GM23338 (cell line): Measurements from ENCODE around the gene FMN2. TPM values are rescaled to one million over a fixed set of nuclear protein-coding genes. Genes with fewer than 3 reads are reported as not detected.

Source experiments
- ATAC-seq: fragments of 200-7000 bp; cut with Tn5 transposase; 3 replicates; pipeline ENCODE4 v1.9.1; 2020
- DNase-seq: peaks from one replicate; pipeline ENCODE4 v3.0.0-alpha.2; 2015; ENCODE audit warnings: low spot score
- H2AFZ ChIP-seq: fragments of 200-600 bp; sonication (generic); 2 replicates; pipeline ENCODE4 v1.8.0; 2016; ENCODE audit warnings: antibody characterized with exemption, mild to moderate bottlenecking, moderate library complexity
- H3F3A ChIP-seq: fragments of 200-600 bp; sonication (generic); replicated peaks from 2 replicates; pipeline ENCODE4 v1.8.0; 2017; ENCODE audit warnings: antibody characterized with exemption, mixed run types, low read depth
- H3K27ac ChIP-seq: fragments of 200-600 bp; sonication (generic); 2 replicates; pipeline ENCODE4 v1.6.1; 2016; ENCODE audit warnings: low read depth
- H3K27me3 ChIP-seq: fragments of 200-600 bp; sonication (generic); 2 replicates; pipeline ENCODE4 v1.8.0; 2016; ENCODE audit warnings: mild to moderate bottlenecking, mixed run types, moderate library complexity; ENCODE audit not compliant: insufficient read depth
- H3K36me3 ChIP-seq: fragments of 200-600 bp; sonication (generic); 2 replicates; pipeline ENCODE4 v1.8.0; 2016; ENCODE audit warnings: mild to moderate bottlenecking; ENCODE audit not compliant: insufficient read depth
- H3K4me1 ChIP-seq: fragments of 200-600 bp; sonication (generic); 2 replicates; pipeline ENCODE4 v1.8.0; 2016; ENCODE audit warnings: mild to moderate bottlenecking, moderate library complexity; ENCODE audit not compliant: insufficient read depth
- H3K4me2 ChIP-seq: fragments of 200-600 bp; sonication (generic); 2 replicates; pipeline ENCODE4 v1.7.1; 2017; ENCODE audit warnings: mixed run types
- H3K4me3 ChIP-seq: fragments of 200-600 bp; sonication (generic); 2 replicates; pipeline ENCODE4 v1.6.1; 2016; ENCODE audit warnings: mixed run types
- H3K79me2 ChIP-seq: fragments of 200-600 bp; sonication (generic); replicated peaks from 2 replicates; pipeline ENCODE4 v1.8.0; 2017; ENCODE audit warnings: mild to moderate bottlenecking; ENCODE audit not compliant: insufficient read depth
- H3K9me2 ChIP-seq: fragments of 200-600 bp; sonication (generic); 2 replicates; pipeline ENCODE4 v1.8.0; 2017; ENCODE audit not compliant: insufficient read depth
- H4K20me1 ChIP-seq: fragments of 200-600 bp; sonication (generic); replicated peaks from 2 replicates; pipeline ENCODE4 v1.8.0; 2017; ENCODE audit warnings: mild to moderate bottlenecking; ENCODE audit not compliant: insufficient read depth
- H3K27ac Mint-ChIP-seq: 2 replicates; pipeline ENCODE4 v1.8.0; 2020; ENCODE audit warnings: inconsistent platforms, mild to moderate bottlenecking, moderate library complexity, mixed read lengths
- H3K27me3 Mint-ChIP-seq: 3 replicates; pipeline ENCODE4 v1.8.0; 2022; ENCODE audit warnings: low read depth, mild to moderate bottlenecking, moderate library complexity, mixed read lengths, inconsistent platforms; ENCODE audit not compliant: insufficient read depth, poor library complexity
- H3K36me3 Mint-ChIP-seq: 3 replicates; pipeline ENCODE4 v1.8.0; 2021; ENCODE audit warnings: low read depth, mild to moderate bottlenecking, inconsistent platforms, moderate library complexity, mixed read lengths
- H3K4me1 Mint-ChIP-seq: 3 replicates; pipeline ENCODE4 v1.8.0; 2020; ENCODE audit warnings: mild to moderate bottlenecking, inconsistent platforms, mixed read lengths
- H3K4me3 Mint-ChIP-seq: 3 replicates; pipeline ENCODE4 v1.8.0; 2021; ENCODE audit warnings: moderate library complexity, mild to moderate bottlenecking, inconsistent platforms, mixed read lengths
- H3K9me3 Mint-ChIP-seq: 3 replicates; pipeline ENCODE4 v1.8.0; 2020; ENCODE audit warnings: moderate library complexity, mild to moderate bottlenecking, inconsistent platforms, mixed read lengths
- CREB1 ChIP-seq: fragments of 250-450 bp; sonication (Bioruptor Pico); IDR thresholded peaks from 2 replicates; pipeline ENCODE4 v1.5.0; 2020; ENCODE audit warnings: low read depth, mild to moderate bottlenecking, moderate library complexity
- JUNB ChIP-seq: IDR thresholded peaks from one replicate; pipeline ENCODE4 v1.6.1; 2016; ENCODE audit warnings: antibody characterized with exemption; ENCODE audit not compliant: unreplicated experiment
- NANOG ChIP-seq: IDR thresholded peaks from 2 replicates; pipeline ENCODE4 v1.6.1; 2016; ENCODE audit warnings: antibody characterized with exemption, borderline replicate concordance
- ZNF114 ChIP-seq: fragments of 250-450 bp; sonication (Bioruptor Pico); IDR thresholded peaks from 2 replicates; pipeline ENCODE4 v1.5.0; 2020; ENCODE audit warnings: mild to moderate bottlenecking, moderate library complexity
- ZNF331 ChIP-seq: fragments of 250-450 bp; sonication (Bioruptor Pico); IDR thresholded peaks from 2 replicates; pipeline ENCODE4 v1.5.0; 2020; ENCODE audit warnings: low read depth, mild to moderate bottlenecking, moderate library complexity
- ZNF462 ChIP-seq: fragments of 250-450 bp; sonication (Bioruptor Pico); IDR thresholded peaks from 2 replicates; pipeline ENCODE4 v1.5.0; 2020; ENCODE audit warnings: mild to moderate bottlenecking, moderate library complexity
- polyA plus RNA-seq: library from polyadenylated mRNA; unstranded; fragments of >200 nt; fragmentation: Nextera tagmentation; extraction: Ambion mirVana; gene quantifications from 2 replicates; pipeline ENCODE4 v1.2.1, GENCODE V29; 2016
- total RNA-seq: library from RNA; depleted of rRNA; stranded (reverse); fragments of >200 nt; shearing (Covaris generic); gene quantifications from 2 replicates; pipeline ENCODE4 v1.2.3, GENCODE V29; 2014
- TF ChIP-seq, protein P1 (sequence below): IDR thresholded peaks from 2 replicates; pipeline ENCODE4 v1.6.1; 2016; ENCODE audit warnings: antibody characterized with exemption

FMN2 gene
- total and polyA plus RNA-seq, 2 experiments from 2014 or later: 1.5 to 2.5 TPM

DNA sequence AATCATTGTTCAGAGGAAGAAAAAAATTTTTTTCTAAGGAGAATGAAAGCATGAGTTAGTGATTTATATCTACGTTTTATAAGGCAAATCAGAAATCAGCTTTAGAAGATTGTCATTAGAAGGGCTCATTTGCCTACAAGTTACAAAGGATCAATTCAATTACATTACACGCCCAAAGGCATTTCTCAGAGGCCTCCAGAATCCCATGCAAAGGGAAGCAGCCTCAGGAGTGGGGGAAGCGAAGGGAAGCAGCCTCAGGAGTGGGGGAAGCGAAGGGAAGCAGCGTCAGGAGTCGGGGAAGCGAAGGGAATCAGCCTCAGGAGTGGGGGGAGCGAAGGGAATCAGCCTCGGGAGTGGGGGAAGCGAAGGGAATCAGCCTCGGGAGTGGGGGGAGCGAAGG, 314.1 kb downstream of the FMN2 start:
- no peak overlapping the region for H3K4me3 ChIP-seq
- H3K27me3 ChIP-seq: no peaks in the 10 kb centered on the region
- no peaks in the 10 kb centered on the region for H3K36me3 ChIP-seq
- H3K4me3 Mint-ChIP-seq: peak overlapping the region; percentile 64; the same call in 2 of the 3 replicates
- peak; percentile 6 for DNase-seq
- no peaks in the 10 kb centered on the region for H3K9me2 ChIP-seq
- no peak overlapping the region for H2AFZ ChIP-seq
- ATAC-seq: no peak
- no peak overlapping the region for H3K27ac Mint-ChIP-seq
- no peaks in the 10 kb centered on the region for H3K36me3 Mint-ChIP-seq
- no peaks in the 10 kb centered on the region for H3F3A ChIP-seq
- H3K4me2 ChIP-seq: no peak overlapping the region
- TF ChIP-seq JUNB (no peak), ZNF114 (no peak), ZNF462 (CRISPR knock-in tag) (no peak), NANOG (no peak)
- TF ChIP-seq, protein P1, sequence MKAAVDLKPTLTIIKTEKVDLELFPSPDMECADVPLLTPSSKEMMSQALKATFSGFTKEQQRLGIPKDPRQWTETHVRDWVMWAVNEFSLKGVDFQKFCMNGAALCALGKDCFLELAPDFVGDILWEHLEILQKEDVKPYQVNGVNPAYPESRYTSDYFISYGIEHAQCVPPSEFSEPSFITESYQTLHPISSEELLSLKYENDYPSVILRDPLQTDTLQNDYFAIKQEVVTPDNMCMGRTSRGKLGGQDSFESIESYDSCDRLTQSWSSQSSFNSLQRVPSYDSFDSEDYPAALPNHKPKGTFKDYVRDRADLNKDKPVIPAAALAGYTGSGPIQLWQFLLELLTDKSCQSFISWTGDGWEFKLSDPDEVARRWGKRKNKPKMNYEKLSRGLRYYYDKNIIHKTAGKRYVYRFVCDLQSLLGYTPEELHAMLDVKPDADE: no peak
- no peak overlapping the region for H3K27ac ChIP-seq
- no peaks in the 10 kb centered on the region for H3K79me2 ChIP-seq
- no peaks in the 10 kb centered on the region for H4K20me1 ChIP-seq
- no peaks in the 10 kb centered on the region for H3K9me3 Mint-ChIP-seq
- no peaks in the 10 kb centered on the region for H3K27me3 Mint-ChIP-seq
- H3K4me1 ChIP-seq: no peaks in the 10 kb centered on the region
- peaks cover 3% of the 10 kb centered on the region; the same call in 1 of the 3 replicates for H3K4me1 Mint-ChIP-seq

DNA sequence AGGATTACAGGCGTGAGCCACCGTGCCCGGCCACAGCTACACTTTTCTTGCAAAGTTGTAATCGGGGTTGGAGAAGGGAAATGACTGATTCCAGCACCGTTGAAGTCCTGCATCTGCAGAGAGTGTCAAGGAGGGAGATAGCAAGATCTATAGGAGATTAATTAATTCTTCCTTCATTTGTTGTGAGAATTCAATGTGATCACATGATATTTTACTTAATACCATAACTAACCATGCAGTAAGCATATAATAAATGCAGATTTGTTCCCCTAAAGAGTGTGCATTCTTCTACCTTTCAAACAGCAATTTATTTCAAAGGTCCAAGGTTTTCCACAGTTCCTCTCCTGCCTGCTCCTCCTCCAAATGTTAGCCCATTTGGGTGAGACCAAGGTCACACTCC, 315.7 kb downstream of the FMN2 start:
- H3K79me2 ChIP-seq: no peaks in the 10 kb centered on the region
- H3K9me2 ChIP-seq: no peaks in the 10 kb centered on the region
- no peak overlapping the region for H3K4me2 ChIP-seq
- no peak overlapping the region for H3K27ac ChIP-seq
- Mint-ChIP-seq H3K9me3 (no peaks in the 10 kb centered on the region), H3K36me3 (no peaks in the 10 kb centered on the region), H3K4me3 (no peak overlapping the region), H3K4me1 (peaks cover 3% of the 10 kb centered on the region; the same call in 1 of the 3 replicates), H3K27me3 (no peaks in the 10 kb centered on the region), H3K27ac (no peak overlapping the region)
- H3K27me3 ChIP-seq: no peaks in the 10 kb centered on the region
- DNase-seq (no peak), ATAC-seq (no peak)
- no peaks in the 10 kb centered on the region for H3K36me3 ChIP-seq
- H3K4me3 ChIP-seq: no peak overlapping the region
- no peaks in the 10 kb centered on the region for H3F3A ChIP-seq
- TF ChIP-seq ZNF331 (CRISPR knock-in tag): no peak
- TF ChIP-seq NANOG: no peak
- no peak for TF ChIP-seq ZNF114
- TF ChIP-seq CREB1: no peak
- H3K4me1 ChIP-seq: no peaks in the 10 kb centered on the region
- no peak overlapping the region for H2AFZ ChIP-seq
- H4K20me1 ChIP-seq: no peaks in the 10 kb centered on the region
